ENCODE data around the gene TECPR2.
"Not testable (repeated sequence)": the region's sequence is repeated elsewhere in the genome, so short reads cannot be mapped to it uniquely, and the experiment has no call there.

The TECPR2 gene

DNA sequence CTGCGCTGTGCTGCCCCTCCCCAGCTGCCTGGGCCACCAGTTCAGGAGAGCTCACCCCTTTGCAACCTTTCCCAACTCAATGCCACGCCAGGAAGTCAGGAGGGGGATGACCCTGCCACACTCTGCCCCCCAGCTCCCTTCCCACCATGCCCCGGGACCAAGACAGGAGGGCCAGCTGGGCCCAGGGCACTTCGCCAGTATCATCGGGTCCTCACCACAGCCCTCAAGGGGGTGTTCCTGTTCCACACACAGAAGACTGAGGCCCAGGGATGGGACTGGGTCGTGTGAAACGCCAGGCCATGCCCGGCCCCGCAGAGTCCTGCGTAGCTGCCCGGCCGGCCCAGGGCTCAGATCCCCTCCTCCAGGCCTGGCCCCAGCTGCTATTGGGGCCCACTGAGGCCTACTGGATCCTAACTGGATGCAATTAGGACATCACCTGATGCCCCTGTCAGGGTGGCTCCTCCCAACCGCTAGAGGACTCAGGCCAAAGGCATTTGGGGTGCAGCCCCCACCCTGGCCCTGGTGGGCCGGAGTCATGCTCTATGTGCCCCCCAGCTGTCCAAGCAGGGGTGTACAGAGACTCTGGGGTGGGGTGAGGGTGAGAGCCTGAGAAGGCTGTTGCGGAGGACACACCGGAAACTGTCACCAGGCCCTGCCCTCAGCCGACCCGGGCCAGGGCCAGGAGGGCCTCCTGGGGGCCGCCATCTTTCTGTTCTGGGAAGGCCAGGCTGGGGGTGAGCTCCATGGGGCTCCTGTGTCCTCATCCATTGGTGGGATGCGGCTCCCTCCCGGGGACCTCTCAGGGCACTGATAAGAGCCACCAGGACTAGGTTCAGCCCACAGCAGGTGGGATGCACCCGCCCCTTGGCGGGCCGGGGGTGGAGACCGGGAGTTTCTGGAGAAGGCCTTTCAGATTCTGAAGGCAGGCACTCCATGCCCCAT lies 176.1 kb downstream of the TECPR2 start:
- no peak for DNase-seq

DNA sequence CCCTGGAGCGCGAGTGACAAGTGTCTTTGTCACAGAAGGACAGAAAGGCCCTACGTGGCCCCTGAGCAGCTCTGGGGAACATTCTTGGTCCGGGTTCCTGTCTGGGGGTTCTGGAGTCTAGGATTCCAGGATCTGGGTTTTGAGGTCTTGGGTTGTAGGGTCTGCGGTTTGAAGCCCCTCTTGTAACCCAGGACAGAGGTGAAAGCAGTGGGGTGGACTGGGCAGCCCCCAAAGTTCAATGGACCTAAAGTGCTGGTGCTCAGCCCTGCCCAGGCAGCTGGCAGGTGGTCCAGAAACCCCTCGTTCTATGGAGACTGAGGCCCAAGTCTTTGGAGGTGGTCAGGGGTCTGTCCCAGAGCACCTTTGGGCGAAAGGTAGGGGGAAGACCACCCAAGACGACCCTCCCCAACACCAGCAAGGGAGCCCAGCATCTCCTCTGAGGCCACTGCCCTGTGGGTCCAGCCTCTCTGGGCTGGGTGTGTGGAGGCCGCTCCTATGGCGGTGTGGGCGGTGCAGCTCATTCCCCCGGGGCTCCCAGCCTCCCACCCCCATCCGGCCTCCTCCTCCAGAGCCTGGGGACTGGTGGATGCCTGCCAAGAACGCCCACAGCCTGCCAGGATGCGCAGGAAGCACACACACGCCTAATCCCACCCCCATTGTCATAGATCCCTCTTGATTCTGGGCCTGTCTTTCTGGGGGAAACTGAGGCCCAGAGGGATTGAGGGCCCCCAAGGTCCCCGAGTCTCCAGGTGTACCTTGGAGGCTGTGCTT lies 177.0 kb downstream of the TECPR2 start:
- DNase-seq: no peak

DNA sequence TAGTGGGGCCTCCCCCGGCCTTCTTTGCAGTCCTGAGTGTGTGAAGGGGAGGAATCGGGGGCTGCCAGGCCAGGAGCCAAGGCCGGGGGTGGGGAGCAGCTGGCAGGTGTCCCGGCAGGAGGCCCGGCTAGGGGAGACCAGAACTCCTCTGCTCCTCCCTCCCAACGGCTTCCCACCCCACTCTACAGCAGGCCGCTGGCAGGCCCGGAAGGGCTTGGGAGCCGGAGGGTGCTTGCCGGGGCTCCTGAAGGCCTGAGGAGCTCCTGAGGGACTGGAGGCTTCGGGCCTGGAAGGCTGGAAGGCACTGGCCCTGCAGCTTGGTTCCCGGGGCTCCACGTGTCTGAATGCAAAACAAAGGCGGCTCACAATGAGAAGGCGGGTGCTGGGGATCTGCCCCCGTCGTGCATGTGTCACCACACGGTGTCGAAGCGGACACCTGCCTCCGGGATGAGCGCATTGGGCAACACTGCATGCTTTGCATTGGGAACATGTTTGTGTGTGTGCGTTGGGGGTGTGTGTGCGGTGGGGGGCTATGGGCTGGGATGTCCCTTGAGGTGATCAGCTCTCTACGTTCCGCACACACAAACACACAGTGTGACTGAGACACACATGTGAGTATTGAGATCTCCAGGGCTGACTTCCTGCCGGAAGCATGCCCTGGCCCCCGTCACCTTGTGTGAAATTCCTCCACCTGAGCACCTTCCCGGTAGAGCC lies 177.7 kb downstream of the TECPR2 start:
- DNase-seq: no peak

DNA sequence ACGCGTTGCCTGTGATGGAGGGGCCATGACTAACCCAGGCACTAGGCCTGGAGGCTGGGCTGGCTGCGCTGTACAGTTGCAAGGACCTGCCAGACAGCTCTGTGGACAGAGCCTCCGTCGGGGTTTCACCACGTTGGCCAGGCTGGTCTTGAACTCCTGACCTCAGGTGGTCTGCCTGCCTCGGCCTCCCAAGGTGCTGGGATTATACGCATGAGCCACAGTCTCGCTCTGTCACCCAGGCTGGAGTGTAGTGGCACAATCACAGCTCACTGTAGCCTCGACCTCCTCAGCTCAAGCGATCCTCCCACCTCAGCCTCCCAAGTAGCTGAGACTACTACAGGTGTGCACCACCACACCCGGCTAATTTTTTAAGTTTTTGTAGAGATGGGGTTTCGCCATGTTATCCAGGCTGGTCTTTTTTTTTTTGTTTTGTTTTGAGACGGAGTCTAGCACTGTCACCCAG lies 178.3 kb downstream of the TECPR2 start:
- DNase-seq: not testable (repeated sequence)

DNA sequence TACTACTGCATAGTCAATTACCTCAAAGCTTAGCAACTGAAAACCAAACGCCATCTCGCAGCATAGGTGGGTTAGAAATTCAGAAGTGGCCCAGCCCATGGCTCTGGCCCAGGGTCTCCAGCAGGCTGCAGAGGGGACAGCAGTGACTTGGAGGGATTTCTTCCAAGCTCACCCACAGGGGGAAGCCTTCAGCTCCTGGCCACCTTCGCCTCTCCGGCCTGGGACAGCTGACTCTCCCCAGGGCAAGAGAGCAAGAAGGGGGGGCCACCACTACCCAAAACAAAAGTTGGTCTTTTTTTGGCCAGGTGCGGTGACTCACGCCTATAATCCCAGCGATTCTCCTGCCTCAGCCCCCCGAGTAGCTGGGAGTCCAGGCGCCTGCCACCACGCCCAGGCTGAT lies 179.0 kb downstream of the TECPR2 start:
- no peak for DNase-seq

DNA sequence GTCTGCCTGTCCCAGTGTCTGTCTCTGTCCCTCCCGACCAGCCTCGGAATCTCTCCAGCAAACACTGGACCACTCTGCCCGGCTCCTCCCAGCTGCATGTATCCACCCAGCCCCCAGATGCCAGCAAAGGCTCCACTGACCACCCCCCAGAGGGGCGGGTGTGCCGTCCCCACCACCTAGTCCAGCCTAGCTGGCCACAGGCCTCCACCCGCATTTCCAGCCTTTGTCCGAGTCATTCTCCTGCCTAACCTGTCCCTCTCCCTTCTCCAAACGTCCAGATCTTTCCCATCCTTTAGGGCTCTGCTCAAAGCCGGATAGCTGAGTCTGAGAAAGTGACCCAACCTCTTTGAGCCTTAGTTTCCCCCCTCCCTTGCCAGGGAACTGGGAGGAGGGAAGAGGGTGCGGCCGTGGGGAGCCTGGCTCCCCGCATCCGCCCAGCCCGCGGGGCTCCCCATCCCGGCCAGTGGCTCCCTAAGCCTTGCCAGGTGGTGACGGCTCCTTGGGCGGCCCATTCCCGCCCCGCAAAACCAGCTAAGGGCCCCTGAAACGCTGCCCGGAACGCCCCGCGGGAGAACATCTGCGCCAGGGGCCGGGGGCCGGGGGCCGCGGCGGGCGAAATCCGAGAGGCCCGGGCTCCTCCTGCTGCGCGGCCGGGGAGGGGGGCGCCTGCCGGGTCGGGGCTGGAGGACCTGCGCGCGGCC lies 181.5 kb downstream of the TECPR2 start:
- no peak for DNase-seq

DNA sequence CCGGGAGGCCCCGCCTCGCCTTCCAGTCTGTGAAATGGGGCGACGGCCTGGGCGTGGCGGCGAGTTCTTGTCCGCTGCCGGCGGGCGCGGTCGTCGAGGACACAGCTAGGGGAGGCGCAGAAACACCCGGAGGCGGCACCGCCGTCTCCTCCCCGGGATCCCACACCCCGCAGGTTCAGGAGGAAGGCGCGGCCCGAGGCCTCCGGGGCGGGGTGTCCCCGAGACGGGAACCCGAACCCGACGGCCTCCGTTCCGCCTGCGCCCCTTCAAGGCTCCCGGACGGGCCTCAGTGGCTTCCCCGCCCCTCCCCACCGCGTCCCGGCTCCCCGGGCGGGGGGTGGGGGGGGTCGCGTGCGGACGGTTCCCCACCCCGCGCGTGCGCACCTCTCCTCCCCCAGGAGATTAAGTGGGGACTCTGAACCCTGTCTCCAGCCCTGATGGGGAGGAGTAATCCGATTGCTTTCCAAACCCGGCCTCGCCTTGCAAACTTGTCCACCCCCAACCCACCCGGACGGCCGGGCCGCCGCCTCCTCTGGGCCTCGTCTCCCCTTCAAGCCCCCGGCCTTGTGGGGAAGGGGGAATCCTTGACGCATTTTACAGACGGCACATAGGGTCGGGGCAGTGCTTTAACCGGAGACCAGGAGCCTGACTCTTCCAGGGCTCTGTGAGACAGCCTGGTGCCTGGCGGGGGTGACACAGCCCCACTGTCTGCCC lies 182.2 kb downstream of the TECPR2 start:
- no peak for DNase-seq

DNA sequence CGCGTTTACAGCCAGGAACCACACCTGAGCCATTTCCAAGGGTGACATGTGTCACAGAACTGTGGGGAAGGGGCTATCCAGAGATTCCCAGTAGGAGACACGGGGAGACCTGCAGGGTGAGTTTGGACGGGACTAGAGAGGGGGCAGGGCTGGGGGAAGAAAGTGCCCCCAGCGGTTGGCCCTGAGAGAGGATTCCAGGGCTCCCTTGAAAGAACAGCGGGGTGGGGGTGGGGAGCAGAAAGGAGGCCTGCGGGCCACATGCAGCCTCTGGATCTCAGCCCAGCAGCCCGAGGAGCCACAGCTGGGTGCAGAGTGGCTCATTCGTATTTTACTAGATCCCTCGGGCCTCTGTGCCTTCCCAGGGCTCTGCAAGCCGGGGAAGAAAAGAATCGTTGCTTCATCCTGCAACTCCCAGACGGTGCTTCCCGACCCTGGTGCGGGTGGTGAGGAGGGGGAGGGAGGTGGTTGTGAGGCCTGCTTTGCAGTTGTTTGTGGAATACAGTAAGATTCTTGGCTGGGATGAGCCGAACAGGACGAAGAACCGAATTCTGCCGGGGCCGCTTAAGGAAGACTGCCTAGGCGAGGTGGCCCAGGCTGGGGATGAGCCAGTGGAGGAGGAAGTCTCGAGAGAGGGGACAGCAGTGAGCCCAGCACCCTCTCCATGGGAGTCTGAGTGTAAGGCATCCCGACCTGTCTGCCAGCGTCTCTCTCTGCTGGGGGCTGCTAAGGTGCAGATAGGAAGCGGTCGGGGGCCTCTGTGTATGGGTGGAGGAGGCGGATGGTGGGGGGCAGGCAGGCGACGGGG lies 182.9 kb downstream of the TECPR2 start:
- no peak for DNase-seq

DNA sequence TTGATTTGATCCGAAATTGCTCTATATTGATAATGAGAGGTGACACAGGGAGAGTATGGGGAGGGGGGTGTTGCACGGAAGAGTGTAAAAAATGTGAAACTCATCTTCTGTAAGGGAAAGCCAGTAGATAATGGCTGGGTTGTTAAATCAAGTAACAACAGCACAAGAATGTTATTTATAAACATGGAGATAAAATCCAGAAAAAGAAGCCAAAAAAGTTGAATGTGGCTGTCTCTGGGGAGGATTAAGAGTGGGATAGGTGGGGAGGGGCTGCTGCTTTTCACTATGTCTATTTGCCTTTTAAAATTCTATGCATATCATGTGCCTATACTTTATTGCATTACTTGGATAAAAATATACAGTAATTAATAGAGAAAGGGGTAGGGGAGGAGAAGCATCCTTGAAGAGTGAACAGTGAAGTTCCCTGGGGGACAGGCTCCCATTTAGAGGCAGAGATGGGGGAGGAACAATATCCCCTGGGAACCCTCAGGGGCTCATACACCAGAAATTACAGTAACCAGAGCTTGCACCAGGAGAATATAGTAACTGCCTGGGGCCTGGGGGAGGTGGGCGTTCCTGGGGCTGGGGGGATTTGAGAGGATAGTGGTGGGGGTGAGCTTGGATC lies 186.0 kb downstream of the TECPR2 start:
- DNase-seq: no peak

DNA sequence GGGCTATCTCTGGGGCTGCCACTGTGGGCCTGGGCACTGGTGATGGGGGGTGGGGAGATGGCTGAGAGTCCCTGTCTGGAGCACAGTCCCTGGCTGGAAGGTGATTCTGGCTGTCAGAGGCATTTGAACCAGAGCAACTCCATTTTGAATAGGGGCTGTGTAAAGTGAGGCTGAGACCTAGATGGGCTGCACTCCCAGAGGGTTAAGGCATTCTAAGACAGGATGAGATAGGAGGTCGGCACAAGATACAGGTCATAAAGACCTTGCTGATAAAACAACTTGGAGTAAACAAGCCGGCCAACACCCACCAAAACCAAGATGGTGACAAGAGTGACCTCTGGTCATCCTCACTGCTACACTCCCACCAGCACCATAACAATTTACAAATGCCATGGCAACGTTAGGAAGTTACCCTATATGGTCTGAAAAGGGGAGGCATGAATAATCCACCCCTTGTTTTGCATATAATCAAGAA lies 188.2 kb downstream of the TECPR2 start:
- not testable (repeated sequence) for DNase-seq
